Fibroblast of mammary gland (primary cell): Measurements from ENCODE around the gene DAP.
"Not testable (repeated sequence)": the region's sequence is repeated elsewhere in the genome, so short reads cannot be mapped to it uniquely, and the experiment has no call there.

ENCODE experiments used
- DNase-seq: peaks from one replicate; pipeline ENCODE4 v3.0.0-alpha.2; 2010; ENCODE audit warnings: low read depth
- H3K4me3 ChIP-seq: 2 replicates; pipeline ENCODE4 v1.5.1; 2011; ENCODE audit warnings: low read depth, mild to moderate bottlenecking, low read length, moderate library complexity; ENCODE audit not compliant: control insufficient read depth
- TF ChIP-seq, protein P1 (sequence below): conservative IDR thresholded peaks from 2 replicates; pipeline ENCODE4 v1.5.1; 2011; ENCODE audit warnings: low read depth, low read length, inconsistent platforms; ENCODE audit not compliant: control insufficient read depth, insufficient read depth

The DAP gene

DNA sequence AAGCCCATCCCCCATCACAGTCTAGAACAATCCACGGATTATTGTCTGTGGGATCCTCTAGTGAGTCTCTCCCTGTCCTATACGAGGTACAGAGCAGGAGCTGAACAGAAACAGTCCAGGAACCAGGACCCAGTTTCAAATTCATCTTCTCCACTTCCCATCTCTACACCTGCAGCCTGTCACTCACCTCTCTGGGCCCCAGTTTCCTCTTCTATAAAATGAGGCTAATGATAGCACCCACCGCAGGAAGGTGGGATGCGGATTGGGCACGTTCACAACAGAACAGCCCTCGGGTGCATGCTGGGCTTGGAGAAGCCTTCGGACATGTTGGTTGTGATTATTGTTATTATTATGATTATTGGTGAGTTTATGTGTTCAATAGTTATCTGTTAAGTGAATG lies 118.7 kb downstream of the DAP start:
- no peak for DNase-seq
- no peak overlapping the region for H3K4me3 ChIP-seq
- TF ChIP-seq, protein P1, sequence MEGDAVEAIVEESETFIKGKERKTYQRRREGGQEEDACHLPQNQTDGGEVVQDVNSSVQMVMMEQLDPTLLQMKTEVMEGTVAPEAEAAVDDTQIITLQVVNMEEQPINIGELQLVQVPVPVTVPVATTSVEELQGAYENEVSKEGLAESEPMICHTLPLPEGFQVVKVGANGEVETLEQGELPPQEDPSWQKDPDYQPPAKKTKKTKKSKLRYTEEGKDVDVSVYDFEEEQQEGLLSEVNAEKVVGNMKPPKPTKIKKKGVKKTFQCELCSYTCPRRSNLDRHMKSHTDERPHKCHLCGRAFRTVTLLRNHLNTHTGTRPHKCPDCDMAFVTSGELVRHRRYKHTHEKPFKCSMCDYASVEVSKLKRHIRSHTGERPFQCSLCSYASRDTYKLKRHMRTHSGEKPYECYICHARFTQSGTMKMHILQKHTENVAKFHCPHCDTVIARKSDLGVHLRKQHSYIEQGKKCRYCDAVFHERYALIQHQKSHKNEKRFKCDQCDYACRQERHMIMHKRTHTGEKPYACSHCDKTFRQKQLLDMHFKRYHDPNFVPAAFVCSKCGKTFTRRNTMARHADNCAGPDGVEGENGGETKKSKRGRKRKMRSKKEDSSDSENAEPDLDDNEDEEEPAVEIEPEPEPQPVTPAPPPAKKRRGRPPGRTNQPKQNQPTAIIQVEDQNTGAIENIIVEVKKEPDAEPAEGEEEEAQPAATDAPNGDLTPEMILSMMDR, result no peak

DNA sequence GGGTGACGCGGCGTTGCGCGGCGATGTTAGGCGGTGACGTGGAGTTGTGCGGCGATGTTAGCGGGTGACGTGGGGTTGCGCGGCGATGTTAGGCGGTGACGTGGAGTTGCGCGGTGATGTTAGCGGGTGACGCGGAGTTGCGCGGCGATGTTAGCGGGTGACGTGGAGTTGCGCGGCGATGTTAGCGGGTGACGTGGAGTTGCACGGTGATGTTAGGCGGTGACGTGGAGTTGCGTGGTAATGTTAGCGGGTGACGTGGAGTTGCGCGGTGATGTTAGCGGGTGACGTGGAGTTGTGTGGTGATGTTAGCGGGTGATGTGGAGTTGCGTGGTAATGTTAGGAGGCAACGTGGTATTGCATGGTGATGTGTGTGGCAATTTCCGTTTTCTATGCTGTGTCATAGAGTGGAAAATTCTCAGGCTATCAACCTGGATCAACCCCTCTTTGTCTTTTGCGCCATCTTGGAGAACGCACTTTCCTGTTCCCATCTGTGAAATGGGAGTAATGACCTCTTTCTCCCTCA lies 121.1 kb downstream of the DAP start:
- TF ChIP-seq, protein P1, result no peak
- no peak overlapping the region for H3K4me3 ChIP-seq

DNA sequence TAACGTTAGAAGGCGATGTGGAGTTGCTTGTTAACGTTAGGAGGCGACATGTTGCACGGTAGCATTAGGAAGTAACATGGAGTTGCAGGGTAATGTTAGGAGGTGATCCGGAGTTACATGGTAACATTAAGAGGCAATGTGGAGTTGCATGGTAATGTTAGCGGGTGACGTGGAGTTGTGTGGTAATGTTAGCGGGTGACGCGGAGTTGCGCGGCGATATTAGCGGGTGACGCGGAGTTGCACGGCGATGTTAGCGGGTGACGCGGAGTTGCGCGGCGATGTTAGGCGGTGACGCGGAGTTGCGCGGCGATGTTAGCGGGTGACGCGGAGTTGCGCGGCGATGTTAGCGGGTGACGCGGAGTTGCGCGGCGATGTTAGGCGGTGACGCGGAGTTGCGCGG lies 122.3 kb downstream of the DAP start:
- DNase-seq, H3K4me3 ChIP-seq: not testable (repeated sequence)

More for the DNA sequence above, 121.1 kb downstream of the DAP start:
- DNase-seq, result no peak

DNA sequence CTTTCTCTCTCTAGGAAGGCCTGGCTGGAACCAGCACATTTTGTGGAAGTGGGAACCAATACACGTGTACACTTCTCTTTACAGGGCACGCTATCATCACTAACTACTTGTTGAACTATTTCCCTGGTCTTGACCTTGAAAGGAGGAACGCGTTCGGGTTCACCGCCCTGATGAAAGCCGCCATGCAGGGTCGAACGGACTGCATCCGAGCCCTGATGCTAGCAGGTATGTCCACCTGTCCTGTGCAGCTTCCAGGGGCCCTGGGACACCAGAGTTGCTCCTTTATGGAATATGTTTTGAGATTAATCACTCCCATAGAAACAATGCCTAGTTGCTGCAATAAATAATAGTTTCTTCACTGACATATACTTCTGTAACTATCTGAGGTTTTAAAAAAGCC lies 123.1 kb downstream of the DAP start:
- no peak for DNase-seq
- H3K4me3 ChIP-seq, result no peak overlapping the region
- TF ChIP-seq, protein P1, result no peak

DNA sequence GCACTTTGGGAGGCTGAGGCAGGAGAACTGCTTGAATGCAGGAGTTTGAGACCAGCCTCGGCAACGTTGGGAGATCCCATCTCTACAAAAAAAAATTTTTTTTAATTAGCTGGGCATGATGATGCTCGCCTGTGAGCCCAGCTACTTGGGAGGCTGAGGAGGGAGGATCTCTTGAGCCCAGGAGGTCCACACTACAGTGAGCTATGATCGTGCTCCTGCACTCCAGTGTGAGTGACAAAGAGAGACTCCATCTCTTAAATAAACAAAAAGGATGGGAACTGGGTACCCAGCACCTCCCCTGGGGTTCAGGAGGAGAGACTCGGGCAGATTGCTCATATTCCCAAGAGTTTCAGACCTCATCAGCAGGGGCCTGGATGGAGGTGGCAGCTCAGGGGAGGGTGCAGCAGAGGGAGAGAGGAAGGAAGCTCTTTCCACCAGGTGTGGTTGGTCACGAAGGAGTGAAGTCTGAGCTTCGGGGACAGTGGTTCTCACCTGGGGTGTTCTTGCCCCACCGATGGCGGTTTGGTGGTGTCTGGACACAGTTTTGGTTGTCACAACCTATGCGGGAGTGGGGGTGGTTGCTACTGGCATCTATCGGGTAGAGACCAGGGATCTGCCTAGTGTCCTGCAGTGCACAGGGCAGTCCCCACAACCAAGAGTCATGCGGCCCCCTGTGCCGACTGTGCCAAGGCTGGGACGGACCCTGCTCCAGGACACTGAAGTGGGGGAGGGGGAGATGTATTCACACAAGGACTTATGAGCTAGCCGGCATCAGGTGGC lies 124.5 kb downstream of the DAP start:
- TF ChIP-seq, protein P1, result no peak
- no peak overlapping the region for H3K4me3 ChIP-seq
- DNase-seq, result no peak

DNA sequence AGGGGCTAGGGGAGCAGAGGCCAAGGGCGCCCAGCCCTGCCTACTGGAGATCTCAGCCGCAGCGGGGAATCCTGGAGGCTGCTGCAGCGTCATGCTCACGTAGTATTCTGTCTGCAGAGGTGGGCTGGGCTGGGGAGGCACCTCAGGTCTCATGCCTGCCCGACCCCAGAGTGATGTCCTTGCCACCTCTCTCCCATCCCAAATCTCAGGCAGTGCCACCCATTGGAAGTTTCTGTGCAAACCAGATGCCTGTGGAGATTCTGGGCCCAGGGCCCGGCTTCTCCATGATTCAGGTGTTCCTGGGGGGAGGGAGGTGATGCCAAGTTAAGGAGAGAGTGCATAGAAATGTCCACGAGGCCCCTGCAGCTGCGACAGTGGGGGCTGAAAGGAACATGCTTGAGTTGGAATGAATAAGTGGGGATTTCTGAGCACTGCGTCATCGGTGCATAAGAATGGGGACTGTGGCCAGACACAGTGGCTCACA lies 125.1 kb downstream of the DAP start:
- no peak for DNase-seq

DNA sequence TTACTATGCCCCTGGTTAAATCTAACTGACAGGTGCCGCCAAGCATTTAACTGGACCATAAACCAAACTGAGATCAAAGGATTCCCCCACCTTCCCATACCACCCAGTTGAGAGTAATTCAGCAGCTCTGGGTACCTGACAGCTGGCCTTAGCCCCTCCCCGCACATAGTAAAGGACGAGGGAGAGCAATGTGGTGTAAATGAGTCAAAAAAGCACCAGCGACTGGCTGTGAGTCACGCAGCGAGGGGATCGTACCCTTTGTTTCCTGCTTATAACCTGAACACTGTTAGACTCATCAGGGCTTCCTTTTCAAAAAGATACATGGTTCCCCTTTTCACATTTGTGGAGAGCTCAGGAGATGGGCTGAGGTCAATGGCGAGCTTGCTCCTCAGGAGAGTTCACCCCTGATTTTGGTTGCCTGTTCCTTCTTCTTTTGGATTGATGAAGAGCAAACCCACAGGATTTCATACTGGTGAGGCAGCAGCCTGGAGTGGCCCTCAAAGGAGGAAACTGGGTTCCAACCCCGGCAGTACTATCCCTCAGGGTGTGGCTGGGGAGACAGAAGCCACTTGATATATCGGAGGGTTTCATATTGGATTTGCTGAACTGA lies 125.7 kb downstream of the DAP start:
- peak; percentile 74 for DNase-seq
- no peak overlapping the region for H3K4me3 ChIP-seq

More for the DNA sequence above, 125.1 kb downstream of the DAP start:
- TF ChIP-seq, protein P1, result no peak
- no peak overlapping the region for H3K4me3 ChIP-seq

More for the DNA sequence above, 125.7 kb downstream of the DAP start:
- TF ChIP-seq, protein P1, result no peak
